ENCODE data around the gene CNGA3. TPM values are rescaled to one million over a fixed set of nuclear protein-coding genes. Genes with fewer than 3 reads are reported as not detected.
"Not testable (repeated sequence)": the region's sequence is repeated elsewhere in the genome, so short reads cannot be mapped to it uniquely, and the experiment has no call there.

The CNGA3 gene
- total RNA-seq, result not detected in 2 replicates

DNA sequence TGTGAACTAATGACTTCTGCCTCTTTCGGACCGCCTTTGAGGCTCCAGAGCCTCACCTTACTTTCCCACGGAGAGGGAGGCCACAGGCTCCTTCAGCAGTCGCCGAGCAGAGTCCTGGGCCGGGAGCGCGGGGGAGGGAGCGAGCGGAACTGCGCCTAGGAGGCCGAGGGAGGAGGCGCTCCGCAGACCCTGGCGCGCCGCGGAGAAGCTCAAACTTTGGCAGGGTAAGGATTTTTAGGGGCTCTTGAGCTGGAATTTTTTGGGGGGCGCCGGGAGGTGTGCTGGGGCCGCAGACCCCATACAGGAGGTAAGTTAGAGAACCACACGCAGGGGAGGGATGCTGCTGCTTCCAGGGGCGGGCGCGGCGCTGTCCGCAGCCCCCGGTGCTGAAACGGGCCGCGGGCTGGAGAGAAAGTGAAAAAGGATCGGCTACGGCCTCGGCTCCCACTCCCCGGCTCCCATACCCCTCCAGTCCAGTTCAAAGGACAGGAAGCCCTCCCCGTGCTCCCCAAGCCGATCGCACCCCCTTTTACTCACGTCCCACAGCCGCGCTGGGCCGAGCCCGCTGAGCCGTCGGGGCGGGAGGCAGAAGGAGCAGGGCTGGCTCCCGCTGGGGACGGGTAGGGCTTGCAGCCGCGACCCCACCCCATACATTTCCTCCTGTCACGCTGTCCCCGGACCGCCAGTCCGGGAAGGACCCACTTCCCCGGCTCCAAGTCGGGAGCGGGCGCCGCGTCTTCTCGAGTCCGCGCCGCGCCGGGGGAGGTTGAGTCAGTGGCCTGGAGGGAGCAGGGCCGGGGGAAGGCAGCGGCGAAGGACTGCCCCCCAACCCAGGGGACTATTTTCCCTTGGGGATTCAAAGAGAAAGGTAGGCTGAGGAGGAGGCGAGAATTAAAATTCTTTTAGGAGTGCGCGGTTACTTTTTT, at the start of gene CNGA3:
TSS of gene CNGA3 (plus strand) at position 146 of the 926 bp plus-strand sequence. CDS start 23,520 bp downstream, outside the sequence.
- intact Hi-C loops (cut with micrococcal nuclease), result no loop called here

DNA sequence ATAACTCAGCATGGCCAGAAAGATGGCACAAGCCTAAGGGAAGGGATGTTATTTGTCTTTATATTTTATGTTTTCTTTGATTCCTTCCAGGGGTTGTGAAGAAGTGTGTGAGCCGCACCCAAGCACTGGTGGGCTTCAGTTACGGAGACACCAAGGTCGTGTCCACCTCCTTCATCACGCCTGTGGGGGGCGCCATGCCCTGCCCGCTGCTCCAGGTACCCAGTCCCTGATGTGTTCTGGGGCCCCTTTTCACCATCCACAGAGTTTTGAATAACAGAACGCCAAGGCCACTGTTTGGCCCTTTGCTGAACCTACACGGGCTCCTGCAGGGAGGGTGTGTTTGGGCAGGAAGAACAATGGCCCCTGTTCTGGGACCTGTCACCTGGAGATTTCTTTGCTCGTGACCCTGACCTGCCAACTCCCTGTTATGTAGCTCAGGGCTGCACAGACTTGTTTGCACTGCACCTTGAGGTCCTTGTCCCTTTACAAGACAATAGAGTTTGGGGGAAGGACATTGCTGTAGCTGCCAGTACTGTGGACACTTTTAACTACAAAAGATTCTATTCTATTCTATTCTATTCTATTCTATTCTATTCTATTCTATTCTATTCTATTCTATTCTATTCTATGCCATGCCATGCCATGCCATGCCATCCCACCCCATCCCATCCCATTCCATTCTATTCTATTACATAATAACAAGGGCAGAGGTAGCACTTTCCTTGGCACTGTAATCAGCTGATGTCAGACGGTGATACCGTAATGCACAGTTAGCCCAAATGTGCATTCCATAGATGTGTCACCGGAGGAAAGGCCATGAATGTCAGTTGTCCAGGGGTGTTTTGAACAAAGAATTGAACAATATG, 48.2 kb upstream of the CNGA3 start:
- intact Hi-C loops (cut with micrococcal nuclease), result no loop called here

DNA sequence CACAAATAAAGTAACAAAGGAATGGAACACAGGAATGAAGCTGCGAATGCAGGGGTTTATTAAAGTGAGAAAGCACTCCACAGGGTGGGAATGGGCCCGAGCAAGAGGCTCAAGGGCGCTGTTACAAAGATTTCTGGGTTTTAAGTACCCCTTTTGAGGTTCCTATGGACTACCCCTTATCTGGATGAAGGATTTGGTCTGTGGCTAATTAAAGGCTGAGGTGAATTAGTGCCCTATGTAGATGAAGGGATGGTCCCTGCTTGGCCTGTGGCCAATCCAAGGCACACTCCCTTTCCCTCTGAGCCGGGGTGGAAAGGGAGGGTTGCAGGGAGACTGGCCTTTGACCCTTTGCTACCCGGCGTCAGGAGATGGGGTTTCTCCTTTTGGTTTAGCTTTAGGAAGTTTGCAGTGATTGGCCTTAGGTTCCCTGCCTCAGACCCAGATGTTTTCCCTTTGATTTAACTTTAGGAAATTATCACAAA, 47.5 kb upstream of the CNGA3 start:
- intact Hi-C loops (cut with micrococcal nuclease), result no loop called here

DNA sequence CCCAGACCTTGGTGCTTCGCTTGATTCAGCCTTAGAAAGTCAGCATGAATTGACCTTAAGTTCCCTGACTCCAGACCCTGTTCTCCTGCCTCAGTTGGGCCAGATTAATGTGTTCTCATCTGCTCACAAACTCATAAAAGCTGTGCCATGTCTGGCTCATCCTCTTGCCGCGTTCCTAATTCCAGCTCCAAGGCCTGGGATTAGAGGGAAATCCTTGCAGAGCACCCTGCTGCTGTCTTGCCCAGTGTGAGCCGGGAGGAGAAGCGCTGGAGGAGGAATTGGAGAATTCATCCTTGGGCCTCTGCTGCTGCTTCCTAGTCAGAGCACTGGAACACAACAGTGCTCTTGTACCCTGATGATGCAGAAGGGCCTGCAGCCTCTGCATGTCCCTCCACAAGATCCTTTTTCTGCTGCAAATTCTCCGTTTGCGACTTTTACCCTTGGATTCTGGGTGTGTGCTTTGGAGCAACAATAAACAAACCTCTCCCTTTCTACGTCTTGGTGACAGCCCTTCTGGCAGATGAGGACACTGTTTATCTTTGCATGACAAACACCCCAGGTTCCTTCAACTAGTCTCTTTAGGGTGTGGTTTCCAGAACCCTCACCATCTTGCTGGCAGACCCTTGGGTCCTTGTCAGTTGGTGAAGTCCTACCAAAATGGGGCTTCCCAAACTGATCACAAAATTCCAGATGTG, 46.9 kb upstream of the CNGA3 start:
- intact Hi-C loops (cut with micrococcal nuclease), result no loop called here

DNA sequence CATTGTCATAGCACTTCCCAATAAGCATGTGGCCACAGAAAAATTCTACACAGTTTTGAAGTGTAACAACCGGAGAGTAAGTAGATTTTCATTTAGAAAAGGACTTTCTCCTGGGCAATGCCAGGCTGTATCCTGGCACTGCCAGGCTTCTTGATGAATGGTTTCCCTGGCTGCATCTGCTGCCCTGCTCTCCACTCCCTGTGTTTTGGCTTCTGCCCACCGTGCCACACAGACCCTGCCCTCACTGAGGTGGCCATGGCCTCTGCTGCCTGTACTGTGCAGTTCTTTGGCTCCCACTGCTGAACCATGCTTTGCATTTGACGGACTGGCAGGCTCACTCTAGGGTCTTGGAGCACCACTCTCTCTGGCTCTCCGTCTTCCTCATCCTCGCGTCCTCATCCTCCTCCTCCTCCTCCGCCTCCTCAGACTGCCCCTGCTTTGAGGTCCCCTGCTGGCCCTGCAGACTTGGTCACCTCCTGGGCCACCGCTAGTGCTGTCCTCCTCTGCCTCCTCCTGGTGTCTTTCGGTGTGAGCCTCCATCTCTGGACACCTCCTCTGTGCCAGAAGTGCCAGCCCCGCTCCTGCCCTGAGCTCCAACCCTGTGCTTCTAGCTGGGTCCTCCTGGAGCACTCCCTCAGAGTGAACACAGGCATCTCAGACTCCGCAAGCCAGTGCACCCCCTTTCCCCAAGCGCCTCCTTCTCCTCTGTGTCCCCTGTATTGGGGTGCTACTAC, 45.9 kb upstream of the CNGA3 start:
- intact Hi-C loops (cut with micrococcal nuclease), result no loop called here

DNA sequence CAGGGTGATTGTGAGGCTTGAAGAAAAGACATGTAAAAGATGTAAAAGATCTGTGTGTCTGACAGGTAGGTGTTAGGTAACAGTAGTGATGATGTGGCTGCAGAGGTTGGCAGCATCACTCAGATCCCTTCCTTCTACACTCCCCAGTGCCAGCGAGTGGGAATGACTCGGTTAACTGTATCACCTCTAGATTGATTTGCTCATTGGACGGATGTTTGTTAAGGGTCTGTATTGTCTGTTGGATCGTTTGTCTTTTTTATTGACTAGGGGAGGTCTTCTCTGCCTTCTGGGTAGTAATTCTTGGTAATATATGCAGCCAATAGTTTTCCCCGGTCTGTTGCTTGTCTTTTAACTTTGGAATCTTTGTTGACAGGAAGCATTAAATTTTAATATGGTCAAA, 44.8 kb upstream of the CNGA3 start:
- intact Hi-C loops (cut with micrococcal nuclease), result no loop called here

DNA sequence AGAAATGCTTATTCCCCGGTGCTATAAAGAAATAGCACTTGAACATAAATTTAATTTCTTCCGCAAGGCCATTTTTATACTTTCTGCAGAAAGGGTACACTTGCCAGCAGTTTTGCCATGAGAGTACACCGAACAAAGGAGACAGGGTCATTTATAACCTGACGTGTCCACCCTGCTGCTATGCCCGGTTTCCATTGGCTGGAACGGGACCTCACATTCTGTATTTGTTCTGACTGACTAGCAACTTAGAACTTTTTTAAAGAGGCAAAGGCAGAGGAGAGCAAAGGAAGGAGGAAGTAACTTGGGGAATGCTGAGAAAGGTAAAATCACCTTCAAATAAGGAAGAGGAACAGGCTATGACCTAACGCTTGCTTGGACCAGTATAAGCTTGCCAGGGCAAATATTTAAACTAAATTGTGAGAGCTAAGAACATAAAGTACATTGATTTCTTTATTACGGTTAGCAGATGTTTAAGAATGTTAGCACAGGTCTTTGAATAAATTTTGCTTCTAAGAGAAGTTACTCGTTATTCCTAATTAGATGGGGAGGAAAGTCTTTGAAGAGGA, 39.0 kb upstream of the CNGA3 start:
- intact Hi-C loops (cut with micrococcal nuclease), result not testable (repeated sequence)

DNA sequence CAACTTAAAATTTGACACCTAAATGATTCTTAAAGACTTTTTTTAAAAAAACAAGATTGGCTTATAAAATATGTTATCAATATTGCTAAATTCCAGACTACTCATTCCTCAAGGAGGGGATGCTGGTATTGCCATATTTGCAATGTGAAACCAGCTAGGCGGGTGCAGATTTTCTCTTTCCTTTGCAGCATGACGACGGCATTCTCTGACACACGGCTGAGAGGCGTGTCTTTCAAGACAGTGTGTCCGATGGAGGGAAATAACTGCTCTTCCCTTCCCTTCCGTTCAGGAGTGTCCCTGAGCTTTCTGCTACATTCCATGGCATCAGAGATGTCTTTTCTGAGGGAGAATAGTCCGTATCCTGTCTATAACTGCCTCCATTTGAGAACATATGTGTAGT, 38.2 kb upstream of the CNGA3 start:
- intact Hi-C loops (cut with micrococcal nuclease), result no loop called here

DNA sequence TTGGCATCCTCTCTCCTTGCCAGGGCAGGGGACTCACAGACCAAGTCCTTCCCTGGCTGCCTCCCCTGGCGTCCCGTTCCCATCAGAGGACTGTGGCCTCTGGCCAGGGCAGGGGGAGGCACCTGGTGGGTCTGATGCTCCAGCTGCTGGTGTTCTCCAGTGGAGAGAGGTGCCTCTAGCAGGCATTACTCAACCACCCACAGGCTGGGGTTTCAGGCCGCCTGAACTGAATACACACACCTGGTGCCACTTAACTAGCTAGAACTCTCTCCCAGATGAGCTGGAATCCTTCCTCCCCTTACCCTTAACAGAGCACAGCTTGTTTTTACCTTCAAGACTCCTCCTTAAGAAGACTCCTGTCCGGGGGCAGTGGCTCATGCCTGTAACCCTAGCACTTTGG, 37.7 kb upstream of the CNGA3 start:
- intact Hi-C loops (cut with micrococcal nuclease), result no loop called here

DNA sequence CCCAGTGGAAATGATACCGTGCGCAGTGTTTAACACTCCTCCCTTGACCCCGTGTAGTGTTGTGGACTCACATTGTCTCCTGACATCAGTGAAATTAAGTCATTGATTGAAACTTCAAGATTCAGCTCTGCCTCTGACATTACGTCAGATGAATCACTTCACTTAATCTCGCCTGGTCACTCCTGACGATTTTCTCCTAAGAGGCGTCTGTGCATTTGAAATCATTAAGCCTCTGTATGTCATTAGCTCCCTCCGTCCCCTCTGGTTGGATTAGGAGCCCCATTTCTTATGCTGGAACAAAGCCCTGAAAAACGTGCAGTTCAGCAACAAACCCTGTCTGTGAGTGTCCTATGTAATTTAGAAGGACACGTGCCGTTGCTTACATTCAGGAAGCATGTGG, 36.7 kb upstream of the CNGA3 start:
- intact Hi-C loops (cut with micrococcal nuclease), result no loop called here

DNA sequence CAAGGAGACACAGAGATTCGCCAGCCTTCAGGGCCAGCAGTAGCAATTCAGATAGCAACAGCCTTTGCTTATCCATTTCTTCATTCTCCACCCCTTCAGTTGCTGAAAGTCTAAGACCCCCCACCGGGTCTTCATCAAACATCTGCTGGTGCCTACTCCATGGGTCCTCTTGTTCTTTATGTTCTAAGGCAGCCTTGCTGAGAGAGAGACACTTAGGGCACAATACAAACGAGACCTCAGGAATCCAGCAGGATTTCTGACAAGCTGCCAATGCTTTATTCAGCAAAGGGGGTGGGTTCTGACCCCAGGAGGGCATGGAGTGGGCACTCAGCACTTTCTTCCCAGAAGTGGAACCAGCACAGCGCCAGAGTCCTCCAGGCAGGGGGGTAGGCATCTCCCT, 36.2 kb upstream of the CNGA3 start:
- intact Hi-C loops (cut with micrococcal nuclease), result no loop called here

DNA sequence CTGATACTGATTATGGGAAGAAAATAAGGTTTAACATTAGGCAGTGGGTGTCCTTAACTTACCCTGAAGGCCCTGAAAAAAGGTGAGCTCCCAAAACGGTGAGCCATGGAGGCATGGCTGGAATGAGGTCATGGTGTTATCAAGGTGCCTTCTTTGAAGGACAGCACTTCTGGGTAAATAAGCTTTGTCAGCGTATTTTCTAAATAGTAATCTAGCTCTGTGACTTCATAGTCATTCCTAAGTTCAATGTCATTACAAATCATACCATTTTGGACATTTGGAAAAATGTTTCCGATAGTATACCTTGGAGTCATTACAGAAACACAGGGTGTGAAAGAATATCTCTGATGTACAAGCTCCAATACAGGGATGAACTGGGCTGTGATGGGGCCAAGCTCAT, 35.2 kb upstream of the CNGA3 start:
- intact Hi-C loops (cut with micrococcal nuclease), result no loop called here

DNA sequence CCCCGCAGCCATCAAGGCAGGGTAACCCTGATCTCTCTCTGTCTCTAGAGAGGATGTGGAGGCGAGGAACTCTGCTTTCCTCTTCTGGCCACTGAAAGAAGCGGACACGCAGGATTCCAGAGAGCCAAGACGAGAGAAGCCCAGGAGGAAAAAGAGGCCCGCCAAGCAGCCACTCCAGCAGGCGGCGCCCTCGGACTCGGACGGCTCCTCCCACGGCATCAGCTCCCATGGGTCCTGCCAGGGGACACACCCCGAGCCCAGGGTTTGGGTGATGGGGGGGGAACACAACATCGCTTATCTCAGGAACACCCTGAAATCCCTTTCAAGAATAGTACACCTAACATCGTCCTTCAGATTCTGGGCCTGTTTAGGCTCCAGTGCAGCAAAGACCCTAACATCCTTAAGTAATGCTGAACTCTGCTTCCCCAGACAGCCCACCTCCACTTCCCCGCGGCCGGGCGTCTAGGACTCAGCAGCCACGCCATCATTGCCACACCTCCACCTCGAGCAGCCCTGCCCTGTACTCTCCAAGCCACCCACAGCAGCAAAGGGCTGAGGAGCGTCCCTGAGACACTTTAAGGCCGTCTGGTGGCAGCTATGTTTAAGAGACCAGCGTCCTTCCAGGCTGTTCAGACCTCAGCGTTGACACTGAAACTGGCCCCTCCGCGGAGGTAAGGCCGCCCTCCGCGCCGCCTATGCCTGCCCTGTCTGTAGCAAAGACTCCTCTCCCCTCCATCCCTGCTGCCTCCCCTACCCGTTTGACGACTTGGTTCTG, 34.3 kb upstream of the CNGA3 start:
- intact Hi-C loops (cut with micrococcal nuclease), result no loop called here

DNA sequence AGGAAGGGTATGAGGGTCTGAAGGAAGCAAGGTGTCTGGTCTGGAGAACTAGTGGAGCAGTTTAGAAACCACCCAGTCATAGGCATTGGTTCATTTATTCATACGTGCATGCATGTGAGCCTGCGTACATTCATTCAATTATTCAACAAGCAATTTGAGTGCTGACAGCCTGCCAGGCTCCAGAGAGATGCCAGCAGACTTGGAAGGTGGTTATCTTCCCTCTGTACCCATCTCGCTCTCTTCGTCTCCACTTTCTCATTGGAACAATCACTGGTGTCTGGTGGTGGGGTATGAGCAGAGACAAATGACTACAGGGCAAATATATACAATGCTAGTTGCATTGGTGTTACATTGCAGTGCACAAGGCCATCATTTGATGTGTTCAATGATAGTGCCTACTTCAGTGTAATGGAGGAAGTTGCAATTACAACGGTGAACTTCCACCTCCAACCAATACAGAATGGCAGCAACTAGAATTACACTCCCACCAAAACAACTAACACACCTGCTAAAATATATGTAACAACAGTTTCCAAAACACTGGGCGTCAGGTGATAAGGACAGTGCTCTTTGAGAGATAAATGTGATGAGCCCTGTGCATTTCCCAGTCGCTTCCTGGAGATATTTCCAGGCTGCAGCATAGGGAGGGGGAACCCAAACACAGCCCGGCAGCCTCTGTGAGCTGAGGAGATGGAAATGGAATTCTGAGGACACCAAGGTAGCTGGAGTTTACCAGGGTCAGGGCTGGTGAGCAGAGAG, 32.6 kb upstream of the CNGA3 start:
- intact Hi-C loops (cut with micrococcal nuclease), result no loop called here

DNA sequence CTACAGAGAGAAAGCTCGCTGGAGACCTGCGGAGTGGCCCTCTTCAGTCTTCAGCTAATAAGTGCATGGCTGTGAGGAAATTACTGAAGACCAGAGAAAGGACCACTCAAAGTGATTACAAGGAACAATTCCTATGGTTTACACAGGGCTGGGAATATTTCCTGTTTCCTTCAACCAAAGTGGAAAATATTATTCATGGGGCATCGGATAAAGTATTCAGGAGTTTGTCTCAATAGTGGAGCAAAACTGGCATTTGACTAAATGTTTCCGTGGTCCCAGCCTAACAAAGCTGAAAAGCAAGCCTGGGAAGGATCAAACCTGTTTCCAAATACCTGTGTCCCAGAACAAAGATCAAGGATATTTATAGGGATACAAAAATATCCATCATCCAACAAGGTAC, 32.0 kb upstream of the CNGA3 start:
- intact Hi-C loops (cut with micrococcal nuclease), result no loop called here

DNA sequence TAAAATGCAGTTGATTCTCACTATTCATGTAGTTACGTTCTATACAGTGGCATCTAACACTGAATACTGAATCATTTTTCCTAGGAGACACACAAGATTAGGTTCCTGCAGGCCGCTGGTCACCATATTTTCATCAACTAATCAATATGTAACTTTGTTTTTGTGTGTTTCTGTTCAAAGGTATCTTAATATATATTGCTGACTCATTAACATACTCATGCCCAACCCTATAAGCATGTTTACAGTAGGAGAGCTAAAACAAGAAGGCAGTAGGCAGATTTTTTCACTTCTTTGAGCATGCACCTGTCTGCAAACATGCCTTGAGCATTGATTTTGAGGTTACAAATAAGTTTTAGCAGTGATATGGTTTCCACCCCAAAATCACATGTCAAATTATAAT, 30.3 kb upstream of the CNGA3 start:
- intact Hi-C loops (cut with micrococcal nuclease), result no loop called here

DNA sequence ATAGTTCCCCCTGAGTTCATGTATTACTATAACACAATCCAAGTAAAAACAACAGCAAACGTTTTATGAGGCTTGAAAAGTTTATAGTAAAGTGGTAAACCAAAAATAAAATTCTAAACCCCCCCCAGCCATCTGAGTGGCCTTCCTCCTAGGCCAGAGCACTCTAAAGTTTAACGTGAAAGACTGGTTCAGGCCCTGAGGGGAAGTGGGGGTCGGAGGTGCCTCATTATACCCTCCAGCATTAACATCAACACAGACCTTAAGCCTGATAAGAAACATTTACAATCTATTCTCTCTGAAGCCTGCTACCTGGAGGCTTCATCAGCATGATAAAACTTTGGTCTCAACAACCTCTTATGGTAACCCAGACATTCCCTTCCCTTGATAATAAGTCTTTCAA, 29.0 kb upstream of the CNGA3 start:
- intact Hi-C loops (cut with micrococcal nuclease), result no loop called here

DNA sequence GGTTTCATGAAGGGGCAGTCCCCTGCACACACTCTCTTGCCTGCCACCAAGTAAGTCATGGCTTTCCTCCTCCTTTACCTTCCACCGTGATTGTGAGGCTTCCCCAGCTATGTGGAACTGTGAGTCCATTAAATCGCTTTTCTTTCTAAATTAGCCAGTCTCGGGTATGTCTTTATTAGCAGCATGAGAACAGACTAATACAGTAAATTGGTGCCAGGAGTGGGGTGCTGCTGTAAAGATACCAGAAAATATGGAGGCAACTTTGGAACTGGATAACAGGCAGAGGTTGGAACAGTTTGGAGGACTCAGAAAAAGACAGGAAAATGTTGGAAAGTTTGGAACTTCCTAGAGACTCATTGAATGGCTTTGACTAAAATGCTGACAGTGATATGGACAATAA, 26.1 kb upstream of the CNGA3 start:
- intact Hi-C loops (cut with micrococcal nuclease), result not testable (repeated sequence)

DNA sequence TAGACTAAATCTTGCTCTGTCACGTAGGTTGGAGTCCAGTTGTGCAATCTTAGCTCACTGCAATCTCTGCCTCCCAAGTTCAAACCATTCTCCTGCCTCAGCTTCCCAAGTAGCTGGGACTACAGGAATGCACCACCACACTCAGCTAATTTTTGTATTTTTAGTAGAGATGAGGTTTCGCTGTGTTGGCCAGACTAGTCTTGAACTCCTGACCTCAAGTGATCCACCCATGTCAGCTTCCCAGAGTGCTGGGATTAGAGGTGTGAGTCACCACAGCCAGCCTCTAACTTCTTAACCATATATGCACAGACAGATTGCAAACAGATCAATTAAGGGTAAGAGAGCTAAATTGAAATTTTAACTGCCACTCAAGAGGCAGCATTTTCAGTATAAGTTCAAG, 22.1 kb upstream of the CNGA3 start:
- intact Hi-C loops (cut with micrococcal nuclease), result no loop called here

Measured in T-helper 1 cell treated with Interleukin-12 subunit alpha and Interleukin-12 subunit beta and Interleukin-4 antibody, amounts not matched to agents 30 ng/mL and 1 ng/mL, for 36 hours (primary cell).